Smooth muscle cell of the umbilical artery (primary cell): ENCODE data around the gene GTSF1L. TPM values are rescaled to one million over a fixed set of nuclear protein-coding genes. Genes with fewer than 3 reads are reported as not detected.

ENCODE experiments used
- total RNA-seq: library from RNA; depleted of rRNA; stranded (reverse); fragments of >200 nt; gene quantifications from 2 replicates; pipeline ENCODE4 v1.2.3, GENCODE V29; 2014

The GTSF1L gene
- total RNA-seq, result not detected in 2 replicates

GRCh38 chr20:43726811-43727338 lies at the start of gene GTSF1L:
Gene GTSF1L (minus strand): TSS chr20:43727002. CDS start chr20:43726694, 308 bp downstream.

Other genes with a start within 250 kb of the GTSF1L start
- gene L3MBTL1, start 219.3 kb downstream of the GTSF1L start, total RNA-seq, result 5.8 and 7.1 TPM in 2 replicates
- gene SGK2, start 168.0 kb downstream of the GTSF1L start, total RNA-seq, result under 0.01 and 0.74 TPM in 2 replicates
- gene IFT52, start 136.1 kb downstream of the GTSF1L start, total RNA-seq, result 32.4 and 46.3 TPM in 2 replicates
- gene MYBL2, start 59.9 kb downstream of the GTSF1L start, total RNA-seq, result 0.30 and 4.9 TPM in 2 replicates
- 2.1 and 2.2 TPM in 2 replicates for gene TOX2, start 187.8 kb upstream of the GTSF1L start, total RNA-seq